ENCODE data around the gene LAS1L.
A peak's percentile ranks its signal among the peaks of the same experiment; 100 is the strongest.
"Not testable (repeated sequence)": the region's sequence is repeated elsewhere in the genome, so short reads cannot be mapped to it uniquely, and the experiment has no call there.

LAS1L gene

DNA sequence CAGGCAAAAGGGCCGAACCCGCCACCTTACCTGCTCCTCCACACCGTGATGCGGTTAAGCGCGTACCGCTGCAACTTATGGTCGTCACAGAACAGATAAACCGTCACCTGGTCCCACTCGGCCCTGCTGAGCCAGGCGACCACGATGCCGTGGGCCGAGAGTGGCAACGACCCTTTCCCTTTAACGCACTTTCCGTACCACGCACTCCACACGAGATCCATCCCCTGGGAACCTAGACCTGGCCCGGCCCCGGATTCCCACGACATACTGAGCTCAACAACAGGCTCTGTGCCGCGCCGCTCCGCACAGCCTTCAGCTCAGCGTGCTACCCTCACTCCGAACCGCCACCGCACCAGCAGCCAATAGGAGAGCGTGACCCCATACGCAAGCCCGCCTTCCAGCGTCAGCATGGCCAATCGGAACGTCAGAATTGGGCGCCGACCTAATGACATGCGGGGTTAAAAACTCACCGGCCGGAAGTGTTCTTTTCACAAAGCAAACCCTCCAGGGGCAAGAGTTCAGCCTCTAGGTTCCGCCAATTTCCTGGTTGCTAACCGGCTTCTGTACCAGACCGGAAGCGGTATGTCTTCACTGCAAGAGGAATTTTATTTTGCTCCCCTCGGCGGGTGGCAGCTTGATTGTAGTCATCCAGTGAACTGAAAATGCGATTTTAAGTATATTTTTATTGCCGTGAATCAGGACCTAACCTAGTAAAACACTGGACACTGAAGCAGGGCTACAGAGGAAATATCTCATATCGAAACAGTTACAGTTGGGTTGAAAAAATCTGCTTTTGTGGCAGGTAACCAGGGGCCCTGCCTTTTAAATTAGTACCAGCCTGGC is at the start of gene LAS1L:
Gene LAS1L (minus strand): TSS at position 338 of the 843 bp plus-strand sequence. CDS start 72 bp downstream, at position 266.
- Histone ChIP-seq H3K27ac (ENCODE audit: low read length) (no peak within 1 kb of the TSS), H3K4me3 (ENCODE audit: low read length) (peak within 1 kb of the TSS; percentile 82), H3K36me3 (ENCODE audit: control insufficient read depth, low read depth, low read length) (peaks cover 17% of the 10 kb centered on the region)

DNA sequence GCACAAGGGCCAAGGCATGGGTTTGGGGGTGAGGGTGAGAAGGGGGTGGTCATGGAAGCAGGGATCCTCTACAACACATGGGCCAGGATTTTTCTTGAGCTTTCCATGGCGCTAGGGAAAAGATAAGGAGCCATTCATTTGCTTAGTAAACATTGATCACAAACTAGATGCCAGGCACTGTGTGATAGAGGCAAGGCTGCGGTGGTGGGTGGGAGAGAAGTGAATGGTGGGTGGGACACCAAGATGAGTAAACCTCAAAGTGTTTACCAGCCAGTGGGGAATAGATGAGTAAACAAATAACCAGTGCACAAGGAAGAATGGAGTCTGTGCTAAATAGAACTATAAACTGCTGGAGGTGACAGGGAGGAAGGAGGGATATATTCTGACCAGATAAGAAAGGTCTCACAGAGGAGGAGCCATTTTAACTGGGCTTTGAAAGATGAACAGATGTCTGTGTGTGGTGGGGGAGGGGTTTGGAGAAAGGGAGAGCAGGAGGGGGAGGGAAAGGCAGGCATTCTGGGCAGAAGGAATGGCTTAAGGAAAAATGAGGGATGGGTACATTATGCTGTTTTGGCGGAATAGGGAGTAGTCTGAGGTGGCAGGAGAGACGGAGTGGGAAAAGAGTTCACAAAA is 48.0 kb upstream of the LAS1L start:
- H3K27me3 ChIP-seq (ENCODE audit: control insufficient read depth, insufficient read depth, low read length): no peaks in the 10 kb centered on the region
- no peak overlapping the region for H3K27ac ChIP-seq (ENCODE audit: low read length)
- H3K4me1 ChIP-seq (ENCODE audit: control insufficient read depth, low read depth, low read length): no peaks in the 10 kb centered on the region
- peaks cover 8% of the 10 kb centered on the region for H3K9me3 ChIP-seq (ENCODE audit: control insufficient read depth, low read depth, low read length)
- no peaks in the 10 kb centered on the region for H3K36me3 ChIP-seq (ENCODE audit: control insufficient read depth, low read depth, low read length)
- H3K9ac ChIP-seq (ENCODE audit: low read length): no peak overlapping the region
- H3K4me3 ChIP-seq (ENCODE audit: low read length): no peak overlapping the region

More for the DNA sequence above, at the start of gene LAS1L:
- Histone ChIP-seq H3K27me3 (ENCODE audit: control insufficient read depth, insufficient read depth, low read length) (no peaks in the 10 kb centered on the region), H3K9ac (ENCODE audit: low read length) (peak within 1 kb of the TSS; percentile 73), H3K4me1 (ENCODE audit: control insufficient read depth, low read depth, low read length) (no peaks in the 10 kb centered on the region), H3K9me3 (ENCODE audit: control insufficient read depth, low read depth, low read length) (peaks cover 10% of the 10 kb centered on the region)

DNA sequence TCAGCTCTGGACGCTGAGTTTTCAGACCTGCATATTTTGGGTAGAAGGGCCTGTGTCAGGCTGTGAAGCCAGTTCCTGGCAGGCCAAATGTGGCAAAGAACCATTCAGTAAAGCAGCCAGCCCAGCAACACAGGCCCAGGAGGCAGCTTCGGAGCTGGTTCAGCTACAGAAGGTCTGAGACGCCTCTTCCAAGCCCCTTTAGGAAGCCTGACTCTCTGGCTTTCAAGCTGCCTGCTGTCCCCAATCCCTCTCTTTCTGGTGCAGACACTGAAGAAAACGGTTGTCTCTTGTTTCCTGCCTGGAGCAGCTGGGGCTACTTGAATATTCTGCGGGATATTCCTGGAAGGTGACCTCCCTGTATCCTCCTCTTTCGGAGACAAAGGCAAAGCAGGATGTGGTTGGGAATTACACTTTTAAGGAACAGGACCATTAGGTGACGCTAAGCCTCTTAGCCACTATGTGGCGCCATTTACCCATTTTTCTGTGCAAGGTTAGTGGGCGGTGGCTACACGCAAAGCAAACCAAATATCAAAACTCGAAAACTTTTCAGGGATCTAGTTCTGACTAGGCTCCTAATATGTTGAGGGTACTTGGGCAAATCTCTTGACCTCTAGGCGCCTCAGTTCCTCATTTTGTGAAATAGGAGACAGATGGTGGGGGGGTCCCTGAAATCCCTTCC is 47.2 kb upstream of the LAS1L start:
- H3K4me3 ChIP-seq (ENCODE audit: low read length): no peak overlapping the region

DNA sequence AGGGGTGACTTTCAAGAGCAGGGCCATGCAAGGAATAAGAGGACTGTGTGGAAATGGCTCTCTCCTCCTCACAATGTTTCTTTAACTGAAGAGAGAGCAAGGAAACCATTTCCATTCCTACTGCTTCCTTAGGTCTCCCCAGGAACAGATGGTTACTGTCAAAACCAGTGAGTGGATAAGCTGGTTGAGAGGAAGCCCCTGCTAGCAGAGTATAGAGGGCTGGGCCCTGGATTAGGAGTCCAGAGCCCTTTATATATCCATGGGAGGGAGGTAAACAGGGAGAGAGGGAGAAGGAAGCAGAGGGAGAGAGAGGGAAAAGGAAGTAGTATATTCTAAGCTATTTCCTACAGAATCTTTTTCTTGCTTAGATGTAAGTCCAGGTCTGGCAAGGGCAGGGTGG is 43.8 kb upstream of the LAS1L start:
- Histone ChIP-seq H3K9me3 (ENCODE audit: control insufficient read depth, low read depth, low read length) (peaks cover 3% of the 10 kb centered on the region), H3K4me1 (ENCODE audit: control insufficient read depth, low read depth, low read length) (no peaks in the 10 kb centered on the region), H3K9ac (ENCODE audit: low read length) (no peak overlapping the region), H3K36me3 (ENCODE audit: control insufficient read depth, low read depth, low read length) (no peaks in the 10 kb centered on the region), H3K27ac (ENCODE audit: low read length) (no peak overlapping the region), H3K4me3 (ENCODE audit: low read length) (no peak overlapping the region), H3K27me3 (ENCODE audit: control insufficient read depth, insufficient read depth, low read length) (no peaks in the 10 kb centered on the region)

More for the DNA sequence above, 47.2 kb upstream of the LAS1L start:
- Histone ChIP-seq H3K27ac (ENCODE audit: low read length) (no peak overlapping the region), H3K27me3 (ENCODE audit: control insufficient read depth, insufficient read depth, low read length) (no peaks in the 10 kb centered on the region), H3K9me3 (ENCODE audit: control insufficient read depth, low read depth, low read length) (peaks cover 6% of the 10 kb centered on the region), H3K36me3 (ENCODE audit: control insufficient read depth, low read depth, low read length) (no peaks in the 10 kb centered on the region), H3K4me1 (ENCODE audit: control insufficient read depth, low read depth, low read length) (no peaks in the 10 kb centered on the region), H3K9ac (ENCODE audit: low read length) (no peak overlapping the region)

DNA sequence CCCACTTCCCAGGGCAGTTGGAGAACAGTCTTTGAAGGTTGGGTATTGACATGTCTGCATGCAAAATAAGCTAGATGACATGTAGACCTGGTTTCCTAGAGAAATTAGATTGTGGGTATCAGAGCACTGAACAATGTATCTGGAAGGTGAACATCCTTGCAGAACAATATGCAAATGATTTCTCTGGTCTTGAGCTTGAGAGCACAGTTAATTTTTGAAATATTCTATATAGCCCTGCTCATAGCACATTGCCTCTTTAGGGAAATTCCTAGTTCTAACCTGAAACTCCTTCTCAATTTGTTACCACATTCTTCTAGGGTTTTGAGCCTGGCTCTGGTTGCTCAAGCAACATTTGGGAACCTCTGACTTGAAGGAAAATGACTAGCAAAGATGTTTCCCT is 41.6 kb upstream of the LAS1L start:
- no peaks in the 10 kb centered on the region for H3K4me1 ChIP-seq (ENCODE audit: control insufficient read depth, low read depth, low read length)
- H3K4me3 ChIP-seq (ENCODE audit: low read length): no peak overlapping the region
- no peaks in the 10 kb centered on the region for H3K36me3 ChIP-seq (ENCODE audit: control insufficient read depth, low read depth, low read length)
- no peak overlapping the region for H3K27ac ChIP-seq (ENCODE audit: low read length)
- no peaks in the 10 kb centered on the region for H3K27me3 ChIP-seq (ENCODE audit: control insufficient read depth, insufficient read depth, low read length)
- H3K9ac ChIP-seq (ENCODE audit: low read length): no peak overlapping the region
- peaks cover 9% of the 10 kb centered on the region for H3K9me3 ChIP-seq (ENCODE audit: control insufficient read depth, low read depth, low read length)

DNA sequence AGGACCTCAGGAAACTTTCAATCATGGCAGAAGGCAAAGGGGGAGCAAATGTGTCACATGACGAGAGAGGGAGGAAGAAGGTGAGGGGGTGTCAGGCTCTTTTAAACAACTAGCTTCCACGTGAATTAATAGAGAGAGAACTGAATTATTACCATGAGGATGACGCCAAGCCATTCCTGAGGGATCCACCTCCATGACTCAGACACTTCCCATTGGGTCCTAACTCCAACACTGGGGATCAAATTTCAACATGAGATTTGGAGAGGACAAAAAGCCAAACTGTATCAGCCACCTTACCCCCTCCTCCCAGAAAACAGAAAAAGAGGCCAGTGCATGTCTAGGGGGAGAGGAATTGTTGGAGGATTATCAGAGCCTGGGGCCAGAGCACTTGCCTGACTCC is 40.4 kb upstream of the LAS1L start:
- Histone ChIP-seq H3K36me3 (ENCODE audit: control insufficient read depth, low read depth, low read length) (no peaks in the 10 kb centered on the region), H3K9ac (ENCODE audit: low read length) (no peak overlapping the region), H3K27ac (ENCODE audit: low read length) (no peak overlapping the region), H3K4me1 (ENCODE audit: control insufficient read depth, low read depth, low read length) (no peaks in the 10 kb centered on the region), H3K9me3 (ENCODE audit: control insufficient read depth, low read depth, low read length) (peaks cover 13% of the 10 kb centered on the region), H3K27me3 (ENCODE audit: control insufficient read depth, insufficient read depth, low read length) (no peaks in the 10 kb centered on the region), H3K4me3 (ENCODE audit: low read length) (no peak overlapping the region)

DNA sequence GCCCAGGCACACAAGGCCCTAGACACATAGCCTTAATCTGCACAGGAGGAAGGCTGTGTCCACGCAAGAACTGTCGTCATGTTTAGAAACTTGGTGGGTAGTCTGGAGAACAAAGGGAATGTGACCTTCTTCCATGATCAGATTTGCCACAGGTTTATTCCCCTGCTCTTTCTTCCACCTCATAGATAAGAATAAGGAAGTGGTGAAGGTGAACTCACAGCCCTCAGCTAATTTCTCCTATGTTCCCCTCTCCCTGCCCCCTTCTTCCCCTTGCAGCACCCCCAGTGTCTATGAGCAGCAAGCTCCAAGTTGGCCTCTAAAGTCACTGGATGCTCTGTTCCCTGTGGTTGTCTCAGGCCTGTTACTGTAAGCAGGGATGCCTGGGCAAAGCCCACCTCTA is 39.8 kb upstream of the LAS1L start:
- Histone ChIP-seq H3K4me1 (ENCODE audit: control insufficient read depth, low read depth, low read length) (no peaks in the 10 kb centered on the region), H3K27me3 (ENCODE audit: control insufficient read depth, insufficient read depth, low read length) (no peaks in the 10 kb centered on the region), H3K4me3 (ENCODE audit: low read length) (no peak overlapping the region), H3K9me3 (ENCODE audit: control insufficient read depth, low read depth, low read length) (peaks cover 13% of the 10 kb centered on the region), H3K36me3 (ENCODE audit: control insufficient read depth, low read depth, low read length) (no peaks in the 10 kb centered on the region), H3K27ac (ENCODE audit: low read length) (no peak overlapping the region), H3K9ac (ENCODE audit: low read length) (no peak overlapping the region)

DNA sequence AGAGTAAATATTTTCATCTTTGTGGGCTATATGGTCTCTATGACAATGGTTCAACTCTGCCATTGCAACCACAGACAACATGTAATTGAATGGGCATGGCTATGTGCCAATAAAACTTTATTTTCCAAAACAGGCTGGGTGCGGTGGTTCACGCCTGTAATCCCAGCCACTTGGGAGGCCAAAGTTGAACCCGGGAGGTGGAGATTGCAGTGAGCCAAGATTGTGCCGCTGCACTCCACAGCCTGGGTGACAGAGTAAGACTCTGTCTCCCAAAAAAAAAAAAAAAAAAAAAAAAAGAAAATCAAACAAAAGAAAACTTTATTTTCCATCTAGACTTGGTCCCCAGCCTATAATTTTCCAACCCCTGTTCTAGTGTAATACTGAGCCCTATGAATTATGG is 38.4 kb upstream of the LAS1L start:
- Histone ChIP-seq H3K4me3 (ENCODE audit: low read length) (no peak overlapping the region), H3K36me3 (ENCODE audit: control insufficient read depth, low read depth, low read length) (no peaks in the 10 kb centered on the region), H3K27me3 (ENCODE audit: control insufficient read depth, insufficient read depth, low read length) (no peaks in the 10 kb centered on the region), H3K9ac (ENCODE audit: low read length) (no peak overlapping the region), H3K4me1 (ENCODE audit: control insufficient read depth, low read depth, low read length) (no peaks in the 10 kb centered on the region), H3K27ac (ENCODE audit: low read length) (no peak overlapping the region), H3K9me3 (ENCODE audit: control insufficient read depth, low read depth, low read length) (peaks cover 13% of the 10 kb centered on the region)

DNA sequence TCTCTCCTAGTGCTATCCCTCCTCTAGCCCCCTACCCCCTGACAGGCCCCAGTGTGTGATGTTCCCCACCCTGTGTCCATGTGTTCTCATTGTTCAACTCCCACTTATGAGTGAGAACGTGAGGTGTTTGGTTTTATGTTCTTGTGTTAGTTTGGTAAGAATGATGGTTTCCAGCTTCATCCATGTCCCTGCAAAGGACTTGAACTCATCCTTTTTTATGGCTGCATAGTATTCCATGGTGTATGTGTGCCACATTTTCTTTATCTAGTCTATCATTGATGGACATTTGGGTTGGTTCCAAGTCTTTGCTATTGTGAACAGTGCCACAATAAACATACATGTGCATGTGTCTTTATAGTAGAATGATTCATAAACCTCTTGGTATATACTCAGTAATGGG is 28.3 kb upstream of the LAS1L start:
- H3K36me3 ChIP-seq (ENCODE audit: control insufficient read depth, low read depth, low read length); H3K4me1 ChIP-seq (ENCODE audit: control insufficient read depth, low read depth, low read length); H3K27me3 ChIP-seq (ENCODE audit: control insufficient read depth, insufficient read depth, low read length); H3K9me3 ChIP-seq (ENCODE audit: control insufficient read depth, low read depth, low read length); H3K4me3 ChIP-seq (ENCODE audit: low read length); H3K9ac ChIP-seq (ENCODE audit: low read length); H3K27ac ChIP-seq (ENCODE audit: low read length): not testable (repeated sequence)

DNA sequence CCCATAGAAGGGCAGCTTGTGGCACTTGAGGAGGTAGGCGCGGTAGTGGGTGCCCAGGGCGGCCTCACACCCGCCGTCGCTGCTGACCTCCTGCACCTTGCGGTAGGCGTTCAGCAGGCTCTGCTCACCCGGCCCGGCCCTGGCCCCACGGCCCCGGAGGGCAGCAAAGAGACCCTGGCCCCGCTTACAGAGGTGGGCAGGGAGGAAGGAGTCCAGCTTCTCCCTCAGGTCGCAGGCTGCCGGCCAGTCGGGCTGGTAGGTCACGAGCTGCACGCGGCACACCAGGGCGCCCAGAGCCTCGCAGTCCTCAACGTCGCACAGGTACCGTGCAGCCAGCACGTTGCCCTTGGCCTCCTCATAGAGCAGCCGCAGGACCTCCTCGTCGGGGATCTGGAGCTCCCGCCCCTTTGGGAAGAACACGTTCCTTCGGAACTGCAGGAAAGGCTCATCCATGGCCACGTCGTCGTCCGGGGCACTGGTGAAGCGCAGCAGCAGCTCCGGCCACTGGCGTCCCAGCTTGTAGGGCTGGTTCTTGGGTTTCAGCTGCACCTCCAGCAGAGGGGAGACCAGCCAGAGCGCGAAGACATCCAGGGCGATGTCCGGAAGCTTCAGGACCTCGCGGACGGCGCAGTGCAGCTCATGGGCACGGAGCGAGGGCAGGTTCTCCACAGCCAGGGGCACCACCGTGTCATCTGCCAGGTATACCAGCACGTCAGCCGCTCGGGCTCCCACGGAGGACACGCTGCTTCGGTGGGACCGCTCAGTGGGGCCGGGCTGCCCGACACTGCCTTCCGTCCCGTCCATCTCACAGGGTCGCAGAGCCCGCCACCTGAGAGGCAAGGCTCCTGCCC is 17.1 kb upstream of the LAS1L start:
- Histone ChIP-seq H3K27me3 (ENCODE audit: control insufficient read depth, insufficient read depth, low read length) (no peaks in the 10 kb centered on the region), H3K4me3 (ENCODE audit: low read length) (no peak overlapping the region), H3K9me3 (ENCODE audit: control insufficient read depth, low read depth, low read length) (peaks cover 7% of the 10 kb centered on the region)

DNA sequence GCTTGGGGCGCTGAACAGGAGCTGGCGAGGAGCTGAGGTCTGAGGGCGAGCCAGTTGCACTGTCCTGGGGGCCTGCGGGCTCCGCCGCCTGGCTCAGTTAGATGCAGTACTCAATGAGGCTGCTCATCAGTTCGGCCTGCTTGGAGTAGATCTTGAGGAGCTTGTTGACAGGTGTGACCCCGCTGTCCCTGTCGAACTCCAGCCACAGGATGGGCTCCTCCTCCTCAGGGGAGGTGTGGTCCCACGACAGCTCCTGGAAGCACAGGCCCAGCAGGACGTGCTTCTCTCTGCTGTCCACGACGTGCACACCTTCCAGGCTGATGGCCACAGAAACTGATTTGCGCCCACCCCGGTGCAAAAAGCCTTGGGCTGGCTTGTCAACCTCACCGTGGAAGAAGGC is 16.5 kb upstream of the LAS1L start:
- no peaks in the 10 kb centered on the region for H3K27me3 ChIP-seq (ENCODE audit: control insufficient read depth, insufficient read depth, low read length)
- no peak overlapping the region for H3K4me3 ChIP-seq (ENCODE audit: low read length)
- no peaks in the 10 kb centered on the region for H3K36me3 ChIP-seq (ENCODE audit: control insufficient read depth, low read depth, low read length)

More for the DNA sequence above, 17.1 kb upstream of the LAS1L start:
- Histone ChIP-seq H3K27ac (ENCODE audit: low read length) (no peak overlapping the region), H3K9ac (ENCODE audit: low read length) (no peak overlapping the region), H3K36me3 (ENCODE audit: control insufficient read depth, low read depth, low read length) (no peaks in the 10 kb centered on the region), H3K4me1 (ENCODE audit: control insufficient read depth, low read depth, low read length) (no peaks in the 10 kb centered on the region)

More for the DNA sequence above, 16.5 kb upstream of the LAS1L start:
- H3K27ac ChIP-seq (ENCODE audit: low read length): no peak overlapping the region
- H3K9ac ChIP-seq (ENCODE audit: low read length): no peak overlapping the region
- H3K9me3 ChIP-seq (ENCODE audit: control insufficient read depth, low read depth, low read length): peaks cover 10% of the 10 kb centered on the region
- no peaks in the 10 kb centered on the region for H3K4me1 ChIP-seq (ENCODE audit: control insufficient read depth, low read depth, low read length)
